ENCODE data around the gene KLHDC3. TPM values are rescaled to one million over a fixed set of nuclear protein-coding genes. Genes with fewer than 3 reads are reported as not detected.

KLHDC3 gene
- total and polyA plus RNA-seq, 7 experiments from 2014 or later, result 39.9 to 145 (median 74.0) TPM

DNA sequence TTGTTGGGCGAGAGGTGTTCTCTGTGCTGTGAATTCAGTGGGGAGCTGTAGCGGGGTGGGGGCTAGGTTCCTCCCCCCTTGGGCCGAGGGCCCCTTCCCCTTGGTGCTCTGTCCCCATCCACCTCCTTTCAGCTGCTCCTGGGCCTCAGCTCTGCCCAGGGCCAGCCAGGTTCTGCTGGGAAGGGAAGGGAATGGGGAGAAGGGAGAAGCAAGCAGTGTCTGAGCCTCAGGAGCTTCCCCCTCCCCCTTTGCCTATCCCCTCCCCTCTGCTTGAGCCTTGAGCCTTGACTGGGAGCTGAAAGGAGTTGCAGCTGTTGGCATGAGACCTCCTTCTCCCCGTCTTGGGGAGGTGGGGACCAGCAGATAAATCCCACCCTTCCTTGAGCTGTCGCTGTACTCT lies 6.8 kb downstream of the KLHDC3 start:
- H3K4me1 ChIP-seq (ENCODE audit: control insufficient read depth in 2 of 2, insufficient read depth in 2 of 2, low read length in 2 of 2), result peaks cover 11 to 24% of the 10 kb centered on the region in 2 donors
- H3K27ac Mint-ChIP-seq, result peak overlapping the region in 8 of 9 donors; percentile 52 to 93 (median 85)
- no peak for ATAC-seq
- H3K27me3 ChIP-seq (ENCODE audit: control insufficient read depth in 2 of 2, insufficient read depth in 2 of 2, low read length in 2 of 2), result no peaks in the 10 kb centered on the region
- H3K4me3 ChIP-seq (ENCODE audit: low read length), result peak overlapping the region; percentile 89
- intact Hi-C loops (cut with micrococcal nuclease), result loop anchor here (1.0 kb wide), 3 partner anchors 32 to 120 kb away; partner anchors contain the start of genes CUL7 (in 1 of the 2), KLC4 (in 1 of the 2) and MRPL2 (in 1 of the 2)
- no peaks in the 10 kb centered on the region for H3K9me3 ChIP-seq (ENCODE audit: control insufficient read depth in 2 of 3, low read length in 3 of 3)
- H3K4me1 Mint-ChIP-seq, result peaks cover 29 to 66% (median 47%) of the 10 kb centered on the region in 7 donors
- H3K27me3 Mint-ChIP-seq, result no peaks in the 10 kb centered on the region
- H3K36me3 ChIP-seq (ENCODE audit: control insufficient read depth in 2 of 3, insufficient read depth in 3 of 3, low read length in 3 of 3), result peaks cover 8 to 52% (median 18%) of the 10 kb centered on the region in 3 experiments
- peak overlapping the region; percentile 81 for H3K27ac ChIP-seq (ENCODE audit: low read depth, low read length)
- peak overlapping the region in 9 of 10 donors; percentile 86 to 99 (median 98) for H3K4me3 Mint-ChIP-seq
- peaks cover 8 to 43% (median 21%) of the 10 kb centered on the region in 5 donors for H3K36me3 Mint-ChIP-seq
- ChIA-PET POLR2A (interaction anchor here (0.7 to 4.8 kb wide), 11 partner anchors 9 to 131 kb away, joined by 3 to 31 read pairs (median 4); partner anchors contain the start of genes CNPY3, CUL7, KLC4 and MRPL2), CTCF (interaction anchor here (0.8 to 1.0 kb wide), 2 partner anchors 33 to 125 kb away, joined by 3 to 4 read pairs; partner anchors contain the start of gene CUL7)
- no peak for DNase-seq
- H3K9me3 Mint-ChIP-seq, result no peaks in the 10 kb centered on the region

DNA sequence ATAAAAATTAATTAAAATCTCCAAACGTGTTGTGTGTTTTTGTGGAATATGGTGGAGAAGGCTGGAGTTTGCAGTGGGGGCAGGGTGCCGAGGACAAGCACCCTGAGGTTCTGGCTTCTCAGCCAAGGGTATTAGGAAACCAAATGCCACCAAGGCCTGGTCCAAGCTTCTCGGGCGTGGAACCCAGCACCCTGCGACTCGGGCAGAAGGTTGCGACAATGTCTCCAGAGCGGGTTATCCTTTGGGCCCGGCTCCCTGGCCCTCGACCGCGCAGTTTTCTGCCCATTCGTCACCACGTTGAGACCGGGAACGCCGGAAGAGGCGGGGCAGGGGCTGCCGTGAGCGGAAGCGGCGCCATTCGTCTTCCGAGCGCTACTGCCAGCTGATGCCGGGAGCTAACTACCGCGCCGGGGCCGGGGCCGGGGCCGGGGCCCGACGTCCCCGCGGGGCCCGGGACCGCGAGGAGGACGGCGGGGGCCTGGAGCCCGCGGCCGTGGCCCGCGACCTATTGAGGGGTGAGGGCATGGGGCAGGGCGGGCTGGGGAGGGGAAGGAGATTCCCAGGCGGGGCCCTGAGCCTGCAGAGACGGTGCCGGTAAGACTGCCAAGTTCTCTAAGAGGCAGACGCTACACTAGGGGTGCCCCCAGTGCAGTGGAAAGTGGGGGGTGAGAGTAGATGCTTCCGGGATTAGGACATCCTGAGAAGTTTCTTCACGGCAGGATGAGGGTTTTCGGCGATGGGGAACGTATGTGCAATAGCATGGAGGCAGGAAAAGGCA lies 7.4 kb downstream of the KLHDC3 start, which contains the start of gene RRP36:
RRP36 (plus strand) TSS at position 354 of the 778 bp plus-strand sequence; CDS start at position 386, 32 bp downstream.
- intact Hi-C loops (cut with micrococcal nuclease), result loop anchor here (1.0 to 2.0 kb wide), 5 partner anchors 7 to 120 kb away; partner anchors contain the start of genes KLC4 (in 2 of the 2), MRPL2 (in 2 of the 2), CUL7 (in 1 of the 2) and KLHDC3 (in 1 of the 2)
- peaks cover 8 to 43% (median 21%) of the 10 kb centered on the region in 5 donors for H3K36me3 Mint-ChIP-seq

DNA sequence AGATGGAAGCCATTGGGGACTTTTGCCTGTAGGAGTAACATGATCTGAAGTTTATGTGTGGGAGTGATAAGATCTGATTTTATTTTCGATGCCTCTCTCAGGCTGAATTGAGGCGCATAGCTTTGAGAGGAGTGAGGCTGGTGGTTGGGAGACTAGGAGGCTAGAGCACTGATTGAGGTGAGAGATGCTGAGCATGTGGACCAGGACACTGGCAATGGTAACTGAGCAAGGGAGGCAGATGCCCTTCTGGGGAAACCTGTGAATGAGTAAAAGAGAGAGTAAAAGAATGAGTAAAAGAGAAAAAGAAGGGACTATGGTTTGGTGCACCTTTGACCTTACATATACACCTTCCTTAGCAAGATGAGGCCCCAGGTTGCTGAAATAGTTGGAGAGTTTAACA lies 10.4 kb downstream of the KLHDC3 start:
- ChIA-PET CTCF (interaction anchor here (0.5 to 1.3 kb wide), 2 partner anchors 30 to 217 kb away, joined by 3 to 4 read pairs; partner anchors contain the start of gene CUL7), POLR2A (interaction anchor here (1.0 to 4.8 kb wide), 6 partner anchors 10 to 150 kb away, joined by 3 to 31 read pairs (median 6); partner anchors contain the start of genes CNPY3, KLC4, KLHDC3 and MRPL2)
- DNase-seq, result no peak
- Mint-ChIP-seq H3K9me3 (no peaks in the 10 kb centered on the region), H3K4me1 (peaks cover 10 to 37% (median 27%) of the 10 kb centered on the region in 7 donors), H3K27ac (peak overlapping the region; percentile 7 to 84 (median 74)), H3K27me3 (no peaks in the 10 kb centered on the region), H3K36me3 (peaks cover 8 to 35% (median 22%) of the 10 kb centered on the region in 5 donors), H3K4me3 (peak overlapping the region in 6 of 10 donors; percentile 30 to 68 (median 54))
- Histone ChIP-seq H3K4me1 (ENCODE audit: control insufficient read depth in 2 of 2, insufficient read depth in 2 of 2, low read length in 2 of 2) (peaks cover 11 to 18% of the 10 kb centered on the region in 2 donors), H3K36me3 (ENCODE audit: control insufficient read depth in 2 of 3, insufficient read depth in 3 of 3, low read length in 3 of 3) (peaks cover 14 to 55% (median 20%) of the 10 kb centered on the region in 3 experiments), H3K27me3 (ENCODE audit: control insufficient read depth in 2 of 2, insufficient read depth in 2 of 2, low read length in 2 of 2) (no peaks in the 10 kb centered on the region), H3K27ac (ENCODE audit: low read depth, low read length) (no peak overlapping the region), H3K9me3 (ENCODE audit: control insufficient read depth in 2 of 3, low read length in 3 of 3) (no peaks in the 10 kb centered on the region), H3K4me3 (ENCODE audit: low read length) (no peak overlapping the region)
- intact Hi-C loops (cut with micrococcal nuclease), result no loop called here
- ATAC-seq, result no peak

More for the DNA sequence above, 7.4 kb downstream of the KLHDC3 start, which contains the start of gene RRP36:
- peaks cover 11 to 19% of the 10 kb centered on the region in 2 donors for H3K4me1 ChIP-seq (ENCODE audit: control insufficient read depth in 2 of 2, insufficient read depth in 2 of 2, low read length in 2 of 2)
- ChIA-PET POLR2A (interaction anchor here (0.6 to 4.8 kb wide), 11 partner anchors 10 to 131 kb away, joined by 3 to 31 read pairs (median 4); partner anchors contain the start of genes CNPY3, CUL7, KLC4 and MRPL2), CTCF (interaction anchor here (0.6 to 1.0 kb wide), 3 partner anchors 23 to 124 kb away, joined by 3 to 4 read pairs (median 3); partner anchors contain the start of gene CUL7)
- peaks cover 23 to 60% (median 41%) of the 10 kb centered on the region in 7 donors for H3K4me1 Mint-ChIP-seq
- peak within 1 kb of the TSS; percentile 89 for H3K4me3 ChIP-seq (ENCODE audit: low read length)
- ATAC-seq (peak; percentile 88), DNase-seq (peak; percentile 33 to 76 (median 51))
- no peaks in the 10 kb centered on the region for H3K9me3 Mint-ChIP-seq
- H3K4me3 Mint-ChIP-seq, result peak within 1 kb of the TSS; percentile 95 to 99 (median 98)
- H3K36me3 ChIP-seq (ENCODE audit: control insufficient read depth in 2 of 3, insufficient read depth in 3 of 3, low read length in 3 of 3), result peaks cover 11 to 55% (median 18%) of the 10 kb centered on the region in 3 experiments
- no peaks in the 10 kb centered on the region for H3K27me3 Mint-ChIP-seq
- peak within 1 kb of the TSS; percentile 74 to 97 (median 93) for H3K27ac Mint-ChIP-seq
- H3K27ac ChIP-seq (ENCODE audit: low read depth, low read length), result peak within 1 kb of the TSS; percentile 81
- no peaks in the 10 kb centered on the region for H3K27me3 ChIP-seq (ENCODE audit: control insufficient read depth in 2 of 2, insufficient read depth in 2 of 2, low read length in 2 of 2)
- no peaks in the 10 kb centered on the region for H3K9me3 ChIP-seq (ENCODE audit: control insufficient read depth in 2 of 3, low read length in 3 of 3)

DNA sequence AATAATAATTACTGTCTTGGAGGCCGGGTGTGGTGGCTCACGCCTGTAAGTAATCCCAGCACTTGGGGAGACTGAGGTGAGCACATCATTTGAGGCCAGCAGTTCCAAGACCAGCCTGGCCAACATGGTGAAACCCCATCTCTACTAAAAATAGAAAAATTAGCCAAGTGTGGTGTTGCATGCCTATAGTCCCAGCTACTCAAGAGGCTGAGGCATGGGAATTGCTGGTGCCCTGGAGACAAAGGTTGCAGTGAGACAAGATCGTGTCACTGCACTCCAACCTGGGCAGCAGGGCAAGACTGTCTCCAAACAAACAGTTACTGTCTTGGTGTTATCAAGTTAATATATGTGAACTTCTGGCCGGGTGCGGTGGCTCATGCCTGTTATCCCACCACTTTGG lies 12.3 kb downstream of the KLHDC3 start:
- H3K36me3 ChIP-seq (ENCODE audit: control insufficient read depth in 2 of 3, insufficient read depth in 3 of 3, low read length in 3 of 3), result peaks cover 14 to 63% (median 20%) of the 10 kb centered on the region in 3 experiments

DNA sequence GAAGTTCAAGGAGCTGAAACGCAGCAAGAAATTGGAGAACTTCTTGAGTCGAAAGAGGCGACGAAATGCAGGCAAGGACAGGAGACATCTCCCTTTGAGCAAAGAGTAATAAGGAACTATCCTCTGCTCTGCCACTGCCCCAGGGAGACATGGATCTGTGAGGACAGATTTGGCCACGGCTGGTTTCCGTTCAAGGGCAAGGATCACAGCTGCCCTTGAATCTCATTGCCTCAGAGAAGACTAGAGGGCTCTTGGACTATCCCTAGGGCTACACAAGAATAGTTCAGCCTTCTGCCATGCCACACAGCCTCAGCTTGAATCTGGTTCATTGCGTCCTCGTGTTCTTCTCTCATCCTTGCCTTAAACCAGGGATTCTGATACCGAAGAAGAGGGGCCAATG lies 15.1 kb downstream of the KLHDC3 start:
- no peak for DNase-seq
- Histone ChIP-seq H3K27ac (ENCODE audit: low read depth, low read length) (no peak overlapping the region), H3K4me3 (ENCODE audit: low read length) (no peak overlapping the region), H3K4me1 (ENCODE audit: control insufficient read depth in 2 of 2, insufficient read depth in 2 of 2, low read length in 2 of 2) (peaks cover 0 to 5% of the 10 kb centered on the region in 2 donors), H3K36me3 (ENCODE audit: control insufficient read depth in 2 of 3, insufficient read depth in 3 of 3, low read length in 3 of 3) (peaks cover 14 to 77% (median 26%) of the 10 kb centered on the region in 3 experiments), H3K27me3 (ENCODE audit: control insufficient read depth in 2 of 2, insufficient read depth in 2 of 2, low read length in 2 of 2) (no peaks in the 10 kb centered on the region), H3K9me3 (ENCODE audit: control insufficient read depth in 2 of 3, low read length in 3 of 3) (no peaks in the 10 kb centered on the region)
- ChIA-PET CTCF (no interaction called here), POLR2A (interaction anchor here (1.0 kb wide), 1 partner anchor 9 kb away, joined by 3 read pairs; no protein-coding TSS in a partner anchor)
- intact Hi-C loops (cut with micrococcal nuclease), result no loop called here
- no peak for ATAC-seq
- H3K4me3 Mint-ChIP-seq, result no peak overlapping the region
- peaks cover 7 to 16% (median 8%) of the 10 kb centered on the region in 7 donors for H3K4me1 Mint-ChIP-seq
- no peaks in the 10 kb centered on the region for H3K27me3 Mint-ChIP-seq
- peaks cover 6 to 40% (median 18%) of the 10 kb centered on the region in 5 donors for H3K36me3 Mint-ChIP-seq
- H3K9me3 Mint-ChIP-seq, result no peaks in the 10 kb centered on the region
- H3K27ac Mint-ChIP-seq, result no peak overlapping the region

More for the DNA sequence above, 12.3 kb downstream of the KLHDC3 start:
- Mint-ChIP-seq H3K27ac (no peak overlapping the region), H3K9me3 (no peaks in the 10 kb centered on the region), H3K36me3 (peaks cover 8 to 35% (median 22%) of the 10 kb centered on the region in 5 donors), H3K4me3 (no peak overlapping the region), H3K27me3 (no peaks in the 10 kb centered on the region), H3K4me1 (peaks cover 10 to 33% (median 18%) of the 10 kb centered on the region in 7 donors)
- Histone ChIP-seq H3K4me3 (ENCODE audit: low read length) (no peak overlapping the region), H3K9me3 (ENCODE audit: control insufficient read depth in 2 of 3, low read length in 3 of 3) (no peaks in the 10 kb centered on the region), H3K27me3 (ENCODE audit: control insufficient read depth in 2 of 2, insufficient read depth in 2 of 2, low read length in 2 of 2) (no peaks in the 10 kb centered on the region), H3K27ac (ENCODE audit: low read depth, low read length) (no peak overlapping the region), H3K4me1 (ENCODE audit: control insufficient read depth in 2 of 2, insufficient read depth in 2 of 2, low read length in 2 of 2) (peaks cover 5 to 18% of the 10 kb centered on the region in 2 donors)
- CTCF ChIA-PET, result interaction anchor here (1.1 kb wide), 1 partner anchor 117 kb away, joined by 3 read pairs; no protein-coding TSS in a partner anchor
- POLR2A ChIA-PET, result interaction anchor here (0.7 to 1.2 kb wide), 2 partner anchors 27 to 1204 kb away, joined by 3 to 5 read pairs; partner anchors contain the start of gene CUL7
- ATAC-seq, result no peak
- no peak for DNase-seq
- intact Hi-C loops (cut with micrococcal nuclease), result no loop called here

DNA sequence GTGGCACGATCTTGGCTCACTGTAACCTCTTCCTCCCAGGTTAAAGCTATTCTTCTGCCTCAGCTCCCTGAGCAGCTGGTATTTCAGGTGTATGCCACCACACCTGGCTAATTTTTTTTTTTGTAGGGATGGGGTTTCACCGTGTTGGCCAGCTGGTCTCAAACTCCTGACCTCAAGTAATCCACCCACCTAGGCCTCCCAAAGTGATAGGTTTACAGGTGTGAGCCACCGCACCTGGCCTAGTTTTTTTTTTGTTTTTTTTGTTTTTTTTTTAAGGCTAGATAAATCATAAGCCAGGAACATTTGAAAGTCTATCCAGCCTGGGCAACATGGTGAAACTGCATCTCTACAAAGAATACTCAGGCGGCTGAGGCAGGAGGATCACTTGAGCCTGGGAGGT lies 18.3 kb downstream of the KLHDC3 start:
- peak overlapping the region in 2 of 9 donors; percentile 6 to 32 for H3K27ac Mint-ChIP-seq
- Histone ChIP-seq H3K36me3 (ENCODE audit: control insufficient read depth in 2 of 3, insufficient read depth in 3 of 3, low read length in 3 of 3) (peaks cover 3 to 67% (median 12%) of the 10 kb centered on the region in 3 experiments), H3K27me3 (ENCODE audit: control insufficient read depth in 2 of 2, insufficient read depth in 2 of 2, low read length in 2 of 2) (no peaks in the 10 kb centered on the region), H3K9me3 (ENCODE audit: control insufficient read depth in 2 of 3, low read length in 3 of 3) (no peaks in the 10 kb centered on the region), H3K4me1 (ENCODE audit: control insufficient read depth in 2 of 2, insufficient read depth in 2 of 2, low read length in 2 of 2) (no peaks in the 10 kb centered on the region), H3K27ac (ENCODE audit: low read depth, low read length) (no peak overlapping the region), H3K4me3 (ENCODE audit: low read length) (no peak overlapping the region)
- H3K4me3 Mint-ChIP-seq, result no peak overlapping the region
- DNase-seq (no peak), ATAC-seq (no peak)
- no peaks in the 10 kb centered on the region for H3K9me3 Mint-ChIP-seq
- H3K27me3 Mint-ChIP-seq, result no peaks in the 10 kb centered on the region
- H3K36me3 Mint-ChIP-seq, result peaks cover 4 to 26% (median 7%) of the 10 kb centered on the region in 5 donors
- H3K4me1 Mint-ChIP-seq, result peaks cover 0 to 4% (median 0%) of the 10 kb centered on the region in 7 donors
- intact Hi-C loops (cut with micrococcal nuclease), result no loop called here
- ChIA-PET CTCF (no interaction called here), POLR2A (interaction anchor here (0.7 to 1.3 kb wide), 2 partner anchors 15 to 27 kb away, joined by 4 to 6 read pairs; partner anchors contain the start of genes KLC4 and MRPL2)

All from naive thymus-derived CD4-positive, alpha-beta T cell (primary cell).